HEK293 (cell line): ENCODE results near the gene NTN4.
A peak's percentile ranks its signal among the peaks of the same experiment; 100 is the strongest.

ENCODE experiments used
- CTCF ChIA-PET: fragments of 350-600 bp; formaldehyde crosslinking; extraction: SDS; loops from one replicate; lab custom pipeline; 2021; ENCODE audit warnings: antibody characterized with exemption; lab: Yijun Ruan, JAX
- POLR2A ChIA-PET: fragments of 300-600 bp; formaldehyde crosslinking; extraction: SDS; loops from one replicate; lab custom pipeline; 2020; ENCODE audit warnings: antibody characterized with exemption, inconsistent platforms; lab: Yijun Ruan, JAX
- H3K27ac ChIP-seq: fragments of 200-500 bp; sonication (Bioruptor generic); 2 replicates; pipeline ENCODE4 v1.5.1; 2014; ENCODE audit warnings: low read depth, low read length, control low read depth, inconsistent platforms; ENCODE audit errors: extremely low read depth
- H3K36me3 ChIP-seq, 2 experiments: fragments of 200-500 bp in 1 of 2; sonication (Bioruptor generic) in 1 of 2; 1 replicate in 1 of 2; 2 replicates in 1 of 2; pipeline ENCODE4 v1.5.1; 2014 to 2017; ENCODE audit warnings: inconsistent platforms in 2 of 2, low read length in 2 of 2; ENCODE audit not compliant: control insufficient read depth in 2 of 2, insufficient read depth in 1 of 2
- H3K4me1 ChIP-seq: fragments of 200-500 bp; sonication (Bioruptor generic); 2 replicates; pipeline ENCODE4 v1.5.1; 2014; ENCODE audit warnings: mild to moderate bottlenecking, low read length, inconsistent platforms; ENCODE audit not compliant: control insufficient read depth, insufficient read depth
- H3K4me3 ChIP-seq: 2 replicates; pipeline ENCODE4 v1.5.1; 2011; ENCODE audit warnings: low read depth, mild to moderate bottlenecking, control low read depth, low read length, moderate library complexity
- H3K9me3 ChIP-seq: fragments of 200-500 bp; sonication (Bioruptor generic); 2 replicates; pipeline ENCODE4 v1.5.1; 2014; ENCODE audit warnings: low read depth, low read length, inconsistent platforms; ENCODE audit not compliant: control insufficient read depth, insufficient read depth
- EGR2 ChIP-seq: fragments of 450-650 bp; formaldehyde crosslinking; IDR thresholded peaks from 2 replicates; pipeline ENCODE4 v1.5.1; 2016; ENCODE audit warnings: low read depth, missing biosample characterization, missing genetic modification characterization
- IKZF3 ChIP-seq: fragments of 450-650 bp; IDR thresholded peaks from 2 replicates; pipeline ENCODE4 v1.5.0; 2018; ENCODE audit warnings: missing biosample characterization, mild to moderate bottlenecking, missing genetic modification characterization, moderate library complexity
- KLF7 ChIP-seq: fragments of 450-650 bp; formaldehyde crosslinking; IDR thresholded peaks from 2 replicates; pipeline ENCODE4 v1.5.1; 2016; ENCODE audit warnings: missing biosample characterization, missing genetic modification characterization, borderline replicate concordance
- PRDM1 ChIP-seq: fragments of 450-650 bp; formaldehyde crosslinking; IDR thresholded peaks from 2 replicates; pipeline ENCODE4; 2016; ENCODE audit warnings: missing biosample characterization, missing genetic modification characterization
- TRIM28 ChIP-seq: IDR thresholded peaks from 2 replicates; pipeline ENCODE4 v1.6.1; 2011; ENCODE audit warnings: low read length, control low read depth, borderline replicate concordance
- ZFHX2 ChIP-seq: fragments of 450-650 bp; formaldehyde crosslinking; conservative IDR thresholded peaks from 2 replicates; pipeline ENCODE4 v1.5.1; 2016; ENCODE audit warnings: missing biosample characterization, missing genetic modification characterization
- ZNF157 ChIP-seq: fragments of 450-650 bp; formaldehyde crosslinking; IDR thresholded peaks from 2 replicates; pipeline ENCODE4 v1.5.1; 2016; ENCODE audit warnings: missing biosample characterization, missing genetic modification characterization
- ZNF2 ChIP-seq: fragments of 450-650 bp; formaldehyde crosslinking; IDR thresholded peaks from 2 replicates; pipeline ENCODE4 v1.5.1; 2016; ENCODE audit warnings: missing biosample characterization, missing genetic modification characterization
- ZNF510 ChIP-seq: fragments of 450-650 bp; formaldehyde crosslinking; IDR thresholded peaks from 2 replicates; pipeline ENCODE4 v1.5.1; 2018; ENCODE audit warnings: mild to moderate bottlenecking, missing genetic modification characterization, missing biosample characterization; ENCODE audit not compliant: insufficient replicate concordance
- ZNF629 ChIP-seq: fragments of 450-650 bp; formaldehyde crosslinking; IDR thresholded peaks from 2 replicates; pipeline ENCODE4 v1.5.1; 2017; ENCODE audit warnings: missing biosample characterization, missing genetic modification characterization
- ZNF654 ChIP-seq: fragments of 450-650 bp; formaldehyde crosslinking; IDR thresholded peaks from 2 replicates; pipeline ENCODE4 v1.5.1; 2016; ENCODE audit warnings: low read depth, missing biosample characterization, missing genetic modification characterization
- ZNF660 ChIP-seq: fragments of 450-650 bp; IDR thresholded peaks from 2 replicates; pipeline ENCODE4 v1.5.1; 2018; ENCODE audit warnings: missing biosample characterization, mild to moderate bottlenecking, missing genetic modification characterization
- ZNF785 ChIP-seq: fragments of 450-650 bp; formaldehyde crosslinking; IDR thresholded peaks from 2 replicates; pipeline ENCODE4 v1.5.1; 2016; ENCODE audit warnings: missing biosample characterization, missing genetic modification characterization
- TF ChIP-seq, protein P1 (sequence below): fragments of 450-650 bp; formaldehyde crosslinking; IDR thresholded peaks from 2 replicates; pipeline ENCODE4 v1.5.1; 2016; ENCODE audit warnings: missing biosample characterization, missing genetic modification characterization
- TF ChIP-seq, protein P2 (sequence below): fragments of 450-650 bp; formaldehyde crosslinking; IDR thresholded peaks from 2 replicates; pipeline ENCODE4 v1.5.1; 2016; ENCODE audit warnings: missing biosample characterization, missing genetic modification characterization
- TF ChIP-seq, protein P3 (sequence below): fragments of 450-650 bp; formaldehyde crosslinking; IDR thresholded peaks from 2 replicates; pipeline ENCODE4 v1.5.1; 2016; ENCODE audit warnings: missing biosample characterization, missing genetic modification characterization
- TF ChIP-seq, protein P4 (sequence below): fragments of 450-650 bp; formaldehyde crosslinking; IDR thresholded peaks from 2 replicates; pipeline ENCODE4 v1.5.1; 2016; ENCODE audit warnings: missing biosample characterization, missing genetic modification characterization

Gene NTN4

DNA sequence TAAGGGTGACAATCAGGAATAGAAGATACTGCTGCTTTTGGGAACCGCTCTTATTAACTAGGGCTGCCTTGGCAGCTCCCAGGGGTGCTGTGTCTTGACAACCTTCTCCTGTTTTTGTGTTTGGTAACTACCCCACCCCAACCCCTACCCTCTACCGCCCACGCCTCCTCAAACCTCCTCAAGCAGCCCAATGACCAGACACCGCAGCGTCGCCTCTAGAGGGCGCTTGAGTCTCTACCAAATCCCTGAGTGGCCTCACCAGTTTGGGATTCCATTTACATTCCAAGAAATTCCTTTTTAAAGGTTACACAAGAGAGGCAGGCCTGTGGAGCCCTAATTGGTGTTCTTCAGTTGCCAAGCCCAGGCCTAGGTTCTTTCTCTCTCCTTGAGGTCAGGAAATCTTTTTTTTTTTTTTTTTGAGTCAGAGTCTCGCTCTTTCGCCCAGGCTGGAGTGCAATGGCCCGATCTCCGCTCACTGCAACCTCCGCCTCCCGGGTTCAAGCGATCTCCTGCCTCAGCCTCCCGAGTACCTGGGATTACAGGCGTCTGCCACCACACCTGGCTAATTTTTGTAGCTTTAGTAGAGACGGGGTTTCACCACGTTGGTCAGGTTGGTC is 166.9 kb downstream of the NTN4 start:
- Histone ChIP-seq H3K9me3 (no peaks in the 10 kb centered on the region), H3K36me3 (no peaks in the 10 kb centered on the region), H3K27ac (no peak overlapping the region), H3K4me1 (no peaks in the 10 kb centered on the region; the same call in 1 of the 2 replicates), H3K4me3 (no peak overlapping the region)
- POLR2A ChIA-PET = interaction anchor here (0.6 kb wide), 1 partner anchor 28 kb away, joined by 3 read pairs; no protein-coding TSS in a partner anchor
- CTCF ChIA-PET = interaction anchor here (0.7 to 2.4 kb wide), 12 partner anchors 9 to 237 kb away, joined by 3 to 8 read pairs (median 4); no protein-coding TSS in a partner anchor
- TF ChIP-seq ZNF2 (tag by site-specific recombination) (peak; percentile 95), ZNF629 (tag by site-specific recombination) (no peak), IKZF3 (tag by site-specific recombination) (peak; percentile 73; the same call in 1 of the 2 replicates), KLF7 (tag by site-specific recombination) (0 out of 2 replicates have a peak, but pooled peaks have one; percentile 22), ZNF654 (tag by site-specific recombination) (peak; percentile 79), PRDM1 (no peak), ZNF660 (tag by site-specific recombination) (peak; percentile 42), ZFHX2 (tag by site-specific recombination) (peak; percentile 72), EGR2 (tag by site-specific recombination) (peak; percentile 63)
- TF ChIP-seq, protein P1, sequence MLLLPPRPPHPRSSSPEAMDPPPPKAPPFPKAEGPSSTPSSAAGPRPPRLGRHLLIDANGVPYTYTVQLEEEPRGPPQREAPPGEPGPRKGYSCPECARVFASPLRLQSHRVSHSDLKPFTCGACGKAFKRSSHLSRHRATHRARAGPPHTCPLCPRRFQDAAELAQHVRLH (tag by site-specific recombination) = peak; percentile 63; the same call in 1 of the 2 replicates
- TF ChIP-seq, protein P2, sequence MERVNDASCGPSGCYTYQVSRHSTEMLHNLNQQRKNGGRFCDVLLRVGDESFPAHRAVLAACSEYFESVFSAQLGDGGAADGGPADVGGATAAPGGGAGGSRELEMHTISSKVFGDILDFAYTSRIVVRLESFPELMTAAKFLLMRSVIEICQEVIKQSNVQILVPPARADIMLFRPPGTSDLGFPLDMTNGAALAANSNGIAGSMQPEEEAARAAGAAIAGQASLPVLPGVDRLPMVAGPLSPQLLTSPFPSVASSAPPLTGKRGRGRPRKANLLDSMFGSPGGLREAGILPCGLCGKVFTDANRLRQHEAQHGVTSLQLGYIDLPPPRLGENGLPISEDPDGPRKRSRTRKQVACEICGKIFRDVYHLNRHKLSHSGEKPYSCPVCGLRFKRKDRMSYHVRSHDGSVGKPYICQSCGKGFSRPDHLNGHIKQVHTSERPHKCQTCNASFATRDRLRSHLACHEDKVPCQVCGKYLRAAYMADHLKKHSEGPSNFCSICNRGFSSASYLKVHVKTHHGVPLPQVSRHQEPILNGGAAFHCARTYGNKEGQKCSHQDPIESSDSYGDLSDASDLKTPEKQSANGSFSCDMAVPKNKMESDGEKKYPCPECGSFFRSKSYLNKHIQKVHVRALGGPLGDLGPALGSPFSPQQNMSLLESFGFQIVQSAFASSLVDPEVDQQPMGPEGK (tag by site-specific recombination) = 0 out of 2 replicates have a peak, but pooled peaks have one; percentile 31
- TF ChIP-seq, protein P3, sequence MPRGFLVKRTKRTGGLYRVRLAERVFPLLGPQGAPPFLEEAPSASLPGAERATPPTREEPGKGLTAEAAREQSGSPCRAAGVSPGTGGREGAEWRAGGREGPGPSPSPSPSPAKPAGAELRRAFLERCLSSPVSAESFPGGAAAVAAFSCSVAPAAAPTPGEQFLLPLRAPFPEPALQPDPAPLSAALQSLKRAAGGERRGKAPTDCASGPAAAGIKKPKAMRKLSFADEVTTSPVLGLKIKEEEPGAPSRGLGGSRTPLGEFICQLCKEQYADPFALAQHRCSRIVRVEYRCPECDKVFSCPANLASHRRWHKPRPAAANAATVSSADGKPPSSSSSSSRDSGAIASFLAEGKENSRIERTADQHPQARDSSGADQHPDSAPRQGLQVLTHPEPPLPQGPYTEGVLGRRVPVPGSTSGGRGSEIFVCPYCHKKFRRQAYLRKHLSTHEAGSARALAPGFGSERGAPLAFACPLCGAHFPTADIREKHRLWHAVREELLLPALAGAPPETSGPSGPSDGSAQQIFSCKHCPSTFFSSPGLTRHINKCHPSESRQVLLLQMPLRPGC (tag by site-specific recombination) = no peak

DNA sequence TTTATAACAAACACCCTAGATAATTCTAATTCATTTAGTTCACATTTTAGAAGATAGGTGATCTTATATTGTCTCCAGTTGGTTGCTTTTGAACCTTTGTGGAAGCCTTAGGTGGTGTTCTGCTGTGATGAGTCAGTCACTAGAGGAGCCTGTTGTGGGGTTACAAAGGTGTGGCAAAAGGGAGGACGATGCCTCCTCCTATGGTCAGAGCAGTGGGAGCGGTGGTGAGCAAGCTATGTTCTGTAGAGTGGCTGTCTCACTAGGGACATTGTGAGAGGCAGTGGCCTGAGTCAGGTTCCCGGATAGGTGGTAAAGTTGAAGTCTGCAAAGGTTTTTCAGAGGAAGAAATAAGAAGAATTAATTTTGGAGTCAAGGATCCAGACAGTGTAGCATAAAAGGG is 167.7 kb downstream of the NTN4 start:
- Histone ChIP-seq H3K4me1 (no peaks in the 10 kb centered on the region; the same call in 1 of the 2 replicates), H3K27ac (no peak overlapping the region), H3K4me3 (no peak overlapping the region), H3K36me3 (no peaks in the 10 kb centered on the region), H3K9me3 (no peaks in the 10 kb centered on the region)
- TF ChIP-seq ZNF785 (tag by site-specific recombination) = no peak
- CTCF ChIA-PET = interaction anchor here (0.7 to 2.4 kb wide), 9 partner anchors 8 to 238 kb away, joined by 3 to 8 read pairs (median 4); no protein-coding TSS in a partner anchor
- POLR2A ChIA-PET = no interaction called here

DNA sequence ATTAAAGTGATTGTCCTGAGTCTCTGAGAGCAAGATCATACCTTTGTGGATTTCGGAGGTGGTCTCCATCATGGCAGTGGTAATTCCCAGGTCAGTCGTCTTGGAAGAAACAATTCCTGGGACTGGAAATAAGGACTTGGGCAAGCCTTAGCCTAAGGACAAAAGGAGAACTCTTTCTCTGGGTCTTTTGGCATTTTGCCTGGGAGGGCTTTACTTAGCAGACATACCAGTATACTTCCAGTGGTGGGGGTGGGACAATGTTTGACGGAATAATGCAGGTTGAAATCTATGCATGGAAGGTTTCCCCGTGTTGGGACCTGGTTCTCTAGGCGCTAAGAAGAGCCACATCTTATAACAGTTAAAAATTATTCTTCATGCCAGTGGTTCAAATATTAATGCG is 168.8 kb downstream of the NTN4 start:
- no peaks in the 10 kb centered on the region for H3K9me3 ChIP-seq
- no peak overlapping the region for H3K4me3 ChIP-seq
- POLR2A ChIA-PET = no interaction called here
- CTCF ChIA-PET = no interaction called here
- no peaks in the 10 kb centered on the region for H3K36me3 ChIP-seq
- TF ChIP-seq, protein P4, sequence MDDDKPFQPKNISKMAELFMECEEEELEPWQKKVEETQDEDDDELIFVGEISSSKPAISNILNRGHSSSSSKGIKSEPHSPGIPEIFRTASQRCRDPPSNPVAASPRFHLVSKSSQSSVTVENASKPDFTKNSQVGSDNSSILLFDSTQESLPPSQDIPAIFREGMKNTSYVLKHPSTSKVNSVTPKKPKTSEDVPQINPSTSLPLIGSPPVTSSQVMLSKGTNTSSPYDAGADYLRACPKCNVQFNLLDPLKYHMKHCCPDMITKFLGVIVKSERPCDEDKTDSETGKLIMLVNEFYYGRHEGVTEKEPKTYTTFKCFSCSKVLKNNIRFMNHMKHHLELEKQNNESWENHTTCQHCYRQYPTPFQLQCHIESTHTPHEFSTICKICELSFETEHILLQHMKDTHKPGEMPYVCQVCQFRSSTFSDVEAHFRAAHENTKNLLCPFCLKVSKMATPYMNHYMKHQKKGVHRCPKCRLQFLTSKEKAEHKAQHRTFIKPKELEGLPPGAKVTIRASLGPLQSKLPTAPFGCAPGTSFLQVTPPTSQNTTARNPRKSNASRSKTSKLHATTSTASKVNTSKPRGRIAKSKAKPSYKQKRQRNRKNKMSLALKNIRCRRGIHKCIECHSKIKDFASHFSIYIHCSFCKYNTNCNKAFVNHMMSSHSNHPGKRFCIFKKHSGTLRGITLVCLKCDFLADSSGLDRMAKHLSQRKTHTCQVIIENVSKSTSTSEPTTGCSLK (tag by site-specific recombination) = no peak
- TF ChIP-seq TRIM28 (no peak), ZNF510 (no peak), ZNF157 (tag by site-specific recombination) (peak; percentile 74)
- no peak overlapping the region for H3K27ac ChIP-seq
- H3K4me1 ChIP-seq = no peaks in the 10 kb centered on the region; the same call in 1 of the 2 replicates
